ENCODE measurements around the gene DOCK11. TPM values are rescaled to one million over a fixed set of nuclear protein-coding genes. Genes with fewer than 3 reads are reported as not detected.

Gene DOCK11
- total and polyA plus RNA-seq, 10 of the 15 experiments (the other 5 are each of a cell fraction or from before 2014, with no cell fraction given): 16.3 to 30.7 (median 19.8) TPM

DNA sequence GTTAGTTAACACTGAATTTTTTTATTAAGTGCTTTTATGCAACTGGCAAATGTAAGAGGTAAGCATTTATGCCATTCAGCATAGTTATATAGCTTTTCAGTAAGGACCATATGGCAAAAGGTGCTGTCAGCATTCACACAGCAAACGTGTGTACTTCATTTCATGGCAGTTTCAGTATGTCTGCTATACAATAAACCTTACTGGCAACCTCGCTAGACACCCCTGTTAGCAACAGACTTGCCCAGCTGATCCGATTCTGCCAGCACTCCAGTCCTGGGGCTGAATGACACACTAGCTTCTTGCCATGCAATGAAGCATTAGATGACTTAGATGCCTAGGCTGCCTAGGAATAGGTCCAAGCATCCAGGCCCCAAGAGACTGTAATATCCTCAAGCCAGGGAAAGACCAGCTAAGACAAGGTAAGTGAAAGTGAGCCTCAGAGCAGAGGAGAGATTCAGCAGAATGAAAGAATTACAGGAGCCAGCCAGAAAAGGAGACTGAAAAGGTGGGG, 47.3 kb upstream of the DOCK11 start:
- in situ Hi-C loops (cut with MboI) (no loop called here), intact Hi-C loops (cut with micrococcal nuclease; ENCODE audit: unreplicated experiment) (no loop called here)
- ChIA-PET CTCF (interaction anchor here (1.0 kb wide), 1 partner anchor 154 kb away, joined by 3 read pairs; no protein-coding TSS in a partner anchor), POLR2A (no interaction called here), RAD21 (ENCODE audit: unreplicated experiment) (no interaction called here), SMC1A (ENCODE audit: uncharacterized antibody, unreplicated experiment) (no interaction called here)
- Histone ChIP-seq H3K4me3 (no peak overlapping the region), H3K27me3 (replicated peaks in 1 of 2; ENCODE audit: control insufficient read depth in 2 of 2, insufficient read depth in 2 of 2, low read length in 1 of 2) (no peaks in the 10 kb centered on the region), H3K36me3 (ENCODE audit: control insufficient read depth in 2 of 2, insufficient read depth in 2 of 2, low read length in 1 of 2) (no peaks in the 10 kb centered on the region; a peak in 1 of 4 replicates), H3K4me1 (ENCODE audit: control insufficient read depth, insufficient read depth, low read length) (no peaks in the 10 kb centered on the region), H3K27ac (ENCODE audit: control insufficient read depth, insufficient read depth) (no peak overlapping the region), H3K4me2 (ENCODE audit: control insufficient read depth, insufficient read depth) (no peak overlapping the region), H3K9me3 (replicated peaks; ENCODE audit: control insufficient read depth, insufficient read depth, low read length) (no peaks in the 10 kb centered on the region), H3K9ac (ENCODE audit: control insufficient read depth, insufficient read depth, low read length) (no peak overlapping the region), H2AFZ (ENCODE audit: control insufficient read depth, low read depth, low read length) (no peak overlapping the region), H4K20me1 (ENCODE audit: control insufficient read depth, insufficient read depth) (no peaks in the 10 kb centered on the region), H3K79me2 (ENCODE audit: control insufficient read depth, insufficient read depth, low read length) (no peaks in the 10 kb centered on the region)
- no peak for FAIRE-seq
- DNase-seq (ENCODE audit: low read depth, low spot score): no peak
- ATAC-seq: no peak
- no TSS peak for BruUV-seq (replicated peaks)
- WGBS (ENCODE audit: insufficient coverage, insufficient replicate concordance, low lambda C conversion rate, missing lambda C conversion rate): 39% methylated on average over 3 of the region's 3 CpGs
- TF ChIP-seq TCF12 (IDR thresholded peaks at IDR 0.05; ENCODE audit: low read depth, low read length) (no peak), SUZ12 (IDR thresholded peaks at IDR 0.05; ENCODE audit: unreplicated experiment) (no peak), NFYA (IDR thresholded peaks at IDR 0.05; ENCODE audit: borderline replicate concordance, low read depth, low read length) (no peak), NFIC (IDR thresholded peaks at IDR 0.05; ENCODE audit: low read depth, low read length) (no peak), STAT3 (IDR thresholded peaks at IDR 0.05; ENCODE audit: low read depth, low read length) (no peak), CHD1 (IDR thresholded peaks at IDR 0.05; ENCODE audit: low read depth, low read length) (no peak), TCF3 (IDR thresholded peaks at IDR 0.05; ENCODE audit: borderline replicate concordance, insufficient read depth, low read depth, low read length) (no peak), HDAC6 (IDR thresholded peaks at IDR 0.05; ENCODE audit: unreplicated experiment) (no peak), MYB (IDR thresholded peaks at IDR 0.05; ENCODE audit: borderline replicate concordance, low read depth, low read length) (no peak), GATAD2B (conservative IDR thresholded peaks at IDR 0.05; ENCODE audit: low read depth) (no peak), RB1 (IDR thresholded peaks at IDR 0.05; ENCODE audit: borderline replicate concordance) (no peak), FOXM1 (IDR thresholded peaks at IDR 0.05; ENCODE audit: low read depth, low read length) (no peak)
- TF ChIP-seq, protein P1, sequence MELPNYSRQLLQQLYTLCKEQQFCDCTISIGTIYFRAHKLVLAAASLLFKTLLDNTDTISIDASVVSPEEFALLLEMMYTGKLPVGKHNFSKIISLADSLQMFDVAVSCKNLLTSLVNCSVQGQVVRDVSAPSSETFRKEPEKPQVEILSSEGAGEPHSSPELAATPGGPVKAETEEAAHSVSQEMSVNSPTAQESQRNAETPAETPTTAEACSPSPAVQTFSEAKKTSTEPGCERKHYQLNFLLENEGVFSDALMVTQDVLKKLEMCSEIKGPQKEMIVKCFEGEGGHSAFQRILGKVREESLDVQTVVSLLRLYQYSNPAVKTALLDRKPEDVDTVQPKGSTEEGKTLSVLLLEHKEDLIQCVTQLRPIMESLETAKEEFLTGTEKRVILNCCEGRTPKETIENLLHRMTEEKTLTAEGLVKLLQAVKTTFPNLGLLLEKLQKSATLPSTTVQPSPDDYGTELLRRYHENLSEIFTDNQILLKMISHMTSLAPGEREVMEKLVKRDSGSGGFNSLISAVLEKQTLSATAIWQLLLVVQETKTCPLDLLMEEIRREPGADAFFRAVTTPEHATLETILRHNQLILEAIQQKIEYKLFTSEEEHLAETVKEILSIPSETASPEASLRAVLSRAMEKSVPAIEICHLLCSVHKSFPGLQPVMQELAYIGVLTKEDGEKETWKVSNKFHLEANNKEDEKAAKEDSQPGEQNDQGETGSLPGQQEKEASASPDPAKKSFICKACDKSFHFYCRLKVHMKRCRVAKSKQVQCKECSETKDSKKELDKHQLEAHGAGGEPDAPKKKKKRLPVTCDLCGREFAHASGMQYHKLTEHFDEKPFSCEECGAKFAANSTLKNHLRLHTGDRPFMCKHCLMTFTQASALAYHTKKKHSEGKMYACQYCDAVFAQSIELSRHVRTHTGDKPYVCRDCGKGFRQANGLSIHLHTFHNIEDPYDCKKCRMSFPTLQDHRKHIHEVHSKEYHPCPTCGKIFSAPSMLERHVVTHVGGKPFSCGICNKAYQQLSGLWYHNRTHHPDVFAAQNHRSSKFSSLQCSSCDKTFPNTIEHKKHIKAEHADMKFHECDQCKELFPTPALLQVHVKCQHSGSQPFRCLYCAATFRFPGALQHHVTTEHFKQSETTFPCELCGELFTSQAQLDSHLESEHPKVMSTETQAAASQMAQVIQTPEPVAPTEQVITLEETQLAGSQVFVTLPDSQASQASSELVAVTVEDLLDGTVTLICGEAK (IDR thresholded peaks at IDR 0.05; ENCODE audit: borderline replicate concordance): no peak
- TF ChIP-seq, protein P2, sequence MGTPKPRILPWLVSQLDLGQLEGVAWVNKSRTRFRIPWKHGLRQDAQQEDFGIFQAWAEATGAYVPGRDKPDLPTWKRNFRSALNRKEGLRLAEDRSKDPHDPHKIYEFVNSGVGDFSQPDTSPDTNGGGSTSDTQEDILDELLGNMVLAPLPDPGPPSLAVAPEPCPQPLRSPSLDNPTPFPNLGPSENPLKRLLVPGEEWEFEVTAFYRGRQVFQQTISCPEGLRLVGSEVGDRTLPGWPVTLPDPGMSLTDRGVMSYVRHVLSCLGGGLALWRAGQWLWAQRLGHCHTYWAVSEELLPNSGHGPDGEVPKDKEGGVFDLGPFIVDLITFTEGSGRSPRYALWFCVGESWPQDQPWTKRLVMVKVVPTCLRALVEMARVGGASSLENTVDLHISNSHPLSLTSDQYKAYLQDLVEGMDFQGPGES (IDR thresholded peaks at IDR 0.05): no peak
- TF ChIP-seq, protein P3, sequence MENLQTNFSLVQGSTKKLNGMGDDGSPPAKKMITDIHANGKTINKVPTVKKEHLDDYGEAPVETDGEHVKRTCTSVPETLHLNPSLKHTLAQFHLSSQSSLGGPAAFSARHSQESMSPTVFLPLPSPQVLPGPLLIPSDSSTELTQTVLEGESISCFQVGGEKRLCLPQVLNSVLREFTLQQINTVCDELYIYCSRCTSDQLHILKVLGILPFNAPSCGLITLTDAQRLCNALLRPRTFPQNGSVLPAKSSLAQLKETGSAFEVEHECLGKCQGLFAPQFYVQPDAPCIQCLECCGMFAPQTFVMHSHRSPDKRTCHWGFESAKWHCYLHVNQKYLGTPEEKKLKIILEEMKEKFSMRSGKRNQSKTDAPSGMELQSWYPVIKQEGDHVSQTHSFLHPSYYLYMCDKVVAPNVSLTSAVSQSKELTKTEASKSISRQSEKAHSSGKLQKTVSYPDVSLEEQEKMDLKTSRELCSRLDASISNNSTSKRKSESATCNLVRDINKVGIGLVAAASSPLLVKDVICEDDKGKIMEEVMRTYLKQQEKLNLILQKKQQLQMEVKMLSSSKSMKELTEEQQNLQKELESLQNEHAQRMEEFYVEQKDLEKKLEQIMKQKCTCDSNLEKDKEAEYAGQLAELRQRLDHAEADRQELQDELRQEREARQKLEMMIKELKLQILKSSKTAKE (IDR thresholded peaks at IDR 0.05; ENCODE audit: low read depth, poor library complexity, severe bottlenecking): no peak
- TF ChIP-seq, protein P4, sequence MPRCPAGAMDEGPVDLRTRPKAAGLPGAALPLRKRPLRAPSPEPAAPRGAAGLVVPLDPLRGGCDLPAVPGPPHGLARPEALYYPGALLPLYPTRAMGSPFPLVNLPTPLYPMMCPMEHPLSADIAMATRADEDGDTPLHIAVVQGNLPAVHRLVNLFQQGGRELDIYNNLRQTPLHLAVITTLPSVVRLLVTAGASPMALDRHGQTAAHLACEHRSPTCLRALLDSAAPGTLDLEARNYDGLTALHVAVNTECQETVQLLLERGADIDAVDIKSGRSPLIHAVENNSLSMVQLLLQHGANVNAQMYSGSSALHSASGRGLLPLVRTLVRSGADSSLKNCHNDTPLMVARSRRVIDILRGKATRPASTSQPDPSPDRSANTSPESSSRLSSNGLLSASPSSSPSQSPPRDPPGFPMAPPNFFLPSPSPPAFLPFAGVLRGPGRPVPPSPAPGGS (IDR thresholded peaks at IDR 0.05; ENCODE audit: borderline replicate concordance, insufficient read depth, low read depth, low read length, poor library complexity, severe bottlenecking): no peak
